HG03354 (cell line): ENCODE data around the gene TPM1.

Source experiments
- ATAC-seq: cut with Tn5 transposase; IDR thresholded peaks from one replicate; pipeline ENCODE4 v1.9.1; 2021; ENCODE audit warnings: mild to moderate bottlenecking; ENCODE audit not compliant: unreplicated experiment, poor library complexity, severe bottlenecking

Gene TPM1

DNA sequence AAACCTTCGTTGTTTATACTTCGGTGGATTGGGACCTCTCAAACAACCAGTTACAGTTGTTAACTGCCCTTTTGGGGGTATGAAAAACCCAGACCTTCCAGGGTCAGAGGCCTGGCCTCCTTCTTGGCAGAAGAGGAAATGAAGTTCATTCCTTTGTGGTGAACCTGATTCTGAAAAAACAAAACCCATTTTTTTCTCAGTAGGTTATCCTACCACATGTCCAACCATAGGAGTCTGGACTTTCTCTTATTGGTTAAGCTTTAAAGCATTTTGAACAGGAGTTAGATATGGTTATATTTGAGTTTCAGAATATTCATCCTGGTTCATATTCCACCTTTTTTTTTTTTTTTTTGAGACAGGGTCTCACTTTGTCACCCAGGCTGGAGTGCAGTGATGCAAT is 71.9 kb downstream of the TPM1 start:
- ATAC-seq = no peak
